Measurements from ENCODE around the gene DUSP6.

GRCh38 chr12:89326239-89327040 lies 25.9 kb downstream of the DUSP6 start:
- TF ChIP-seq CTCF (IDR thresholded peaks at IDR 0.05) (no peak), EP300 (IDR thresholded peaks at IDR 0.05) (no peak), REST (IDR thresholded peaks at IDR 0.05) (no peak), HOXA7 (CRISPR knock-in tag; IDR thresholded peaks at IDR 0.05) (no peak), POLR2A (IDR thresholded peaks at IDR 0.05; ENCODE audit: low read length) (no peak), USF2 (IDR thresholded peaks at IDR 0.05) (no peak), KDM1A (IDR thresholded peaks at IDR 0.05; ENCODE audit: low read depth) (no peak), NR3C1 (IDR thresholded peaks at IDR 0.05) (no peak), SREBF2 (IDR thresholded peaks at IDR 0.05) (no peak), RAD21 (conservative IDR thresholded peaks at IDR 0.05 in 1 of 2, IDR thresholded peaks at IDR 0.05 in 1 of 2) (no peak), RCOR1 (IDR thresholded peaks at IDR 0.05; ENCODE audit: low read depth, low read length) (no peak)
